ENCODE data around the gene TGOLN2. TPM values are rescaled to one million over a fixed set of nuclear protein-coding genes. Genes with fewer than 3 reads are reported as not detected.

TGOLN2 gene
- total RNA-seq = 10 to 100 TPM; 69.9 to 75.2 TPM

DNA sequence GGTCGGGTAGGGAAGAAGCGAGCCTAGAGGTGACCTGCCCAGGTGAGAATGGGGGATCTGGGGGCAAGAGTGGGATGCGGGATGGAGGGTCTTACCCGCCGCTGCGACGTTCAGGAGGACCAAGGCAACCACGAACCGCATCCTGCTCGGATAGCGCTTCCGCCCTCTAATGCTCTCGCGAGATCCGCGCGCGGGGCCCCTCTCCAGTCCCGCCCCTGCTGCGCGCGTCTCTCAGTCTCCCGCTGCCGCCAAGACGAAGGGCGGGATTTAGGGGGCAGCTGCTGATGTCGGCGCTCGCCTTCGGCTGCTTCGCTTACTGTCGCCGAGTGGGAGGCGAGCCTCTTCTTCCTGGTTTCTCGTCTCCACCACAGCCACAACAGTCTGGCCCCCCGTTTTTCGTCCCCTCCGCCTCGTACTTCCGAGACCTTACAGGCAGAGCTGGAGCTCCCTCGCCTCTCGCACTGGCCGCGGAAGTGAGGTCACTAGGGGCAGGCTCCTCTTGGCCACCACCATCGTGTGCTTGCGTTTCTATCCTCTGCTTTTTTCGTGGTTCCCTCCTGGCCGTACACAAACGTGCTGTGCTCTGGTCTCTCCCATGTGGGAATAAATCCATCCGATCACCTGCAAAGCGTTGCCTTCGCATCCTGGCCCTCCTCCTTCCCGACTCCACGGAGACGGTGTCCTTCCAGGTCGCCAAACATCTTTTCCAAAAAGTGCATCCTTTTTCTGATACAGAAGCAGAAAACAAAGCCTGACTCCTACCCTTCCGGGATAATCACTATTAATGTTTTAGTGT, at the start of gene TGOLN2:
Gene TGOLN2, minus strand, starts transcription at position 168 of the 796 bp plus-strand sequence. Its CDS starts 27 bp downstream, at position 141.
- whole genome bisulfite sequencing, 2 donors = 0 to 1% methylated on average over 31 to 57 of the region's 57 CpGs
- H3K27ac ChIP-seq = peak within 1 kb of the TSS; percentile 82 to 99 (median 96)
- TF ChIP-seq POLR2A (IDR thresholded peaks at IDR 0.05) = peak; percentile 98 to 99 (median 99)
- TF ChIP-seq, protein P1, sequence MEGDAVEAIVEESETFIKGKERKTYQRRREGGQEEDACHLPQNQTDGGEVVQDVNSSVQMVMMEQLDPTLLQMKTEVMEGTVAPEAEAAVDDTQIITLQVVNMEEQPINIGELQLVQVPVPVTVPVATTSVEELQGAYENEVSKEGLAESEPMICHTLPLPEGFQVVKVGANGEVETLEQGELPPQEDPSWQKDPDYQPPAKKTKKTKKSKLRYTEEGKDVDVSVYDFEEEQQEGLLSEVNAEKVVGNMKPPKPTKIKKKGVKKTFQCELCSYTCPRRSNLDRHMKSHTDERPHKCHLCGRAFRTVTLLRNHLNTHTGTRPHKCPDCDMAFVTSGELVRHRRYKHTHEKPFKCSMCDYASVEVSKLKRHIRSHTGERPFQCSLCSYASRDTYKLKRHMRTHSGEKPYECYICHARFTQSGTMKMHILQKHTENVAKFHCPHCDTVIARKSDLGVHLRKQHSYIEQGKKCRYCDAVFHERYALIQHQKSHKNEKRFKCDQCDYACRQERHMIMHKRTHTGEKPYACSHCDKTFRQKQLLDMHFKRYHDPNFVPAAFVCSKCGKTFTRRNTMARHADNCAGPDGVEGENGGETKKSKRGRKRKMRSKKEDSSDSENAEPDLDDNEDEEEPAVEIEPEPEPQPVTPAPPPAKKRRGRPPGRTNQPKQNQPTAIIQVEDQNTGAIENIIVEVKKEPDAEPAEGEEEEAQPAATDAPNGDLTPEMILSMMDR (IDR thresholded peaks at IDR 0.05) = peak in 3 of 7 experiments; percentile 9 to 41 (median 34)
- no peaks in the 10 kb centered on the region for H3K9me3 ChIP-seq
- peak; percentile 92 to 94 (median 93) for DNase-seq
- peaks cover 43% of the 10 kb centered on the region for H3K4me1 ChIP-seq
- H3K27me3 ChIP-seq = no peaks in the 10 kb centered on the region
- ATAC-seq = peak; percentile 97
- intact Hi-C loops (cut with DNase I) = no loop called here
- peaks cover 0 to 8% of the 10 kb centered on the region in 2 donors for H3K36me3 ChIP-seq (replicated peaks in 1 of 2; ENCODE audit: insufficient read depth in 1 of 2, low read depth in 2 of 2)
- peak within 1 kb of the TSS; percentile 72 to 95 for H3K4me3 ChIP-seq

DNA sequence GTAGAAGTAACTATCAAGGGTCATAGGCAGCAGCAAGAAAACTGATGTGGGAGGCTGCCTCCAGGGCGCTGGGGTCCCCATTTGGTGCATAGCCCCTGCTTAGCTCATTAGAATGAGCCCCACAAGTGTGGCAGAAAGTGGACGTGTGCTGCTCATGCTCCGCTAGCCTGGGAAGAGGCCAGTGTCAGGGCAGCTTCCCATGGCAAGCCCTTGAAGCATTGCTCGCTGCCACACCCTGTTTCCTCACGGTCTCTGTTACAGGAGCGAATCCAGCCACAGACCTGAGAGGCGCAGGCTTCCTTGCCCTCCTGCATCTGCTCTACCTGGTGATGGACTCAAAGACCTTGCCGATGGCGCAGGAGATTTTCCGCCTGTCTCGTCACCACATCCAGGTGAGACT, 49.3 kb upstream of the TGOLN2 start:
- no peak for TF ChIP-seq POLR2A (IDR thresholded peaks at IDR 0.05)
- TF ChIP-seq, protein P1 (IDR thresholded peaks at IDR 0.05) = no peak
- peaks cover 0 to 1% of the 10 kb centered on the region in 2 donors for H3K36me3 ChIP-seq (replicated peaks in 1 of 2; ENCODE audit: insufficient read depth in 1 of 2, low read depth in 2 of 2)
- intact Hi-C loops (cut with DNase I) = no loop called here
- no peaks in the 10 kb centered on the region for H3K4me1 ChIP-seq
- DNase-seq = no peak
- 98 to 99% methylated on average over 11 of the region's 11 CpGs for WGBS, 2 donors
- H3K27me3 ChIP-seq = no peaks in the 10 kb centered on the region
- no peak overlapping the region for H3K27ac ChIP-seq
- ATAC-seq = no peak
- no peaks in the 10 kb centered on the region for H3K9me3 ChIP-seq
- no peak overlapping the region for H3K4me3 ChIP-seq

DNA sequence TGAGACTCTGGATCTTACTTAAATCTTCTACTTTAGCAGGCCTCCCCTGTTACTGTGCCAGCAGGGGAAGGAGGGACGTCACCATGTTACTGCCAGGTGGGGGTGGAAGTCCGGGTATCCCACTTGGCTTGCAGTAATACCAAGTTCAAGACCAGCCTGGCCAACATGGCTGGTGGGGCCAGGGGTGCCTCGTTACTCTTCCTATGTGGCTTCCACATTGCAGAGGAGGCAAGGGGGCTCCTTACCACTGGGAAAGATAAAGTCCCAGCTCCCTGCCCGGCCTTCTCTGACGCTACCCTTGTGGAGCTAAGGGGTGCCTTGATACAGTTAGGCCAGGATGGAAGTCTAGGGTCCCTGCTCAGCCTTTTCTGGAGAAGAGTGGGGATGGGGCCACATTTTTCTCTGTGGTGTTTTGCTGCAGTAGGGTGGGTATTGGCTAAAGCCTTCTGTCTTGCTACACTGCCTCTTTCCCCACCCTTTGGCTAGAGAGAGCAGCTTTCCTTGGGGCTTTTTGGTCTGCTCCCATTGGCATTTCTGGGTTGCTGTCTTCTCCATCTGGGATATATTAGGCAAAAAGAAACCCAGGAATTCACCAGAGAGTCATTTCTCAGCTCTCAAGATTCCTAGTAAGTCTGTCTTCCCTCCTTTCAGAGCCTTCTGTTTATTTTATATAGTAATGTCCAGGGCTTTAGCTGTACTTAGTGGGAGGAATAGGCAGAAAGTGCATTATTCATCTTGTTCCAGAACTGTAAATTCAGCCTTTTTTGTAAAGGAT, 48.7 kb upstream of the TGOLN2 start:
- no peaks in the 10 kb centered on the region for H3K9me3 ChIP-seq
- no peak overlapping the region for H3K4me3 ChIP-seq
- H3K27me3 ChIP-seq = no peaks in the 10 kb centered on the region
- no peak for DNase-seq
- H3K36me3 ChIP-seq (replicated peaks in 1 of 2; ENCODE audit: insufficient read depth in 1 of 2, low read depth in 2 of 2) = peaks cover 0 to 1% of the 10 kb centered on the region in 2 donors
- WGBS, 2 donors = 86 to 91% methylated on average over 5 of the region's 5 CpGs
- ATAC-seq = no peak
- TF ChIP-seq POLR2A (IDR thresholded peaks at IDR 0.05) = no peak
- TF ChIP-seq, protein P1 (IDR thresholded peaks at IDR 0.05) = no peak
- intact Hi-C loops (cut with DNase I) = no loop called here
- no peak overlapping the region for H3K27ac ChIP-seq
- no peaks in the 10 kb centered on the region for H3K4me1 ChIP-seq

DNA sequence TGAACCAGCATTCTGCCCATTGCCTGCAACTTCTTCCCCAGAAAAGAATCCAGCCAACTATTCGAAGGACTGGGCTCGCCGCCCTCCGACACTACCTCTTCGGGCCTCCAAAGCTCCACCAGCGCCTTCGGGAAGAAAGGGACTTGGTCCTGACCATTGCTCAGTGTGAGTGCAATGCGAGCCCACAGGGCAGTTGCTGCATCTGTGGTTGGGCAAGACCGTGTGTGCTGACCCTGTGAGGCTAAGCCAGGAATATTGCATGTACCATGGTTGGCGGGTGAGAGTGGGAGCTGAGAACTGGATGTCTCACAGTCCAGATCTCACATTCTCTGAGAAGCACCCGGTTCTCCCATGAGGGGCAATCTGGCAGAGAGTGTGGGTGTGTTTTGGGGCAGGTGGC, 43.3 kb upstream of the TGOLN2 start:
- Histone ChIP-seq H3K27me3 (no peaks in the 10 kb centered on the region), H3K9me3 (no peaks in the 10 kb centered on the region), H3K4me3 (no peak overlapping the region), H3K27ac (no peak overlapping the region), H3K36me3 (replicated peaks in 1 of 2; ENCODE audit: insufficient read depth in 1 of 2, low read depth in 2 of 2) (no peaks in the 10 kb centered on the region), H3K4me1 (no peaks in the 10 kb centered on the region)
- TF ChIP-seq, protein P1 (IDR thresholded peaks at IDR 0.05) = no peak
- TF ChIP-seq POLR2A (IDR thresholded peaks at IDR 0.05) = no peak
- intact Hi-C loops (cut with DNase I) = no loop called here
- ATAC-seq = no peak
- DNase-seq = no peak
- 97 to 100% methylated on average over 6 to 11 of the region's 11 CpGs for WGBS, 2 donors

Data from body of pancreas (tissue), 4 donors.